HFF-Myc (cell line): ENCODE data around the gene PSMF1.

ENCODE experiments used
- DNase-seq: peaks from one replicate; pipeline ENCODE4 v3.0.0-alpha.2; 2011; ENCODE audit warnings: low read depth; ENCODE audit errors: extremely low read depth
- H3K4me3 ChIP-seq: replicated peaks from 2 replicates; pipeline ENCODE4 v1.5.1; 2011; ENCODE audit warnings: low read depth, mild to moderate bottlenecking, control low read depth, low read length
- TF ChIP-seq, protein P1 (sequence below): IDR thresholded peaks from 2 replicates; pipeline ENCODE4 v1.5.1; 2012; ENCODE audit warnings: mild to moderate bottlenecking, low read depth, low read length, control low read depth; ENCODE audit errors: missing control alignments

Gene PSMF1

DNA sequence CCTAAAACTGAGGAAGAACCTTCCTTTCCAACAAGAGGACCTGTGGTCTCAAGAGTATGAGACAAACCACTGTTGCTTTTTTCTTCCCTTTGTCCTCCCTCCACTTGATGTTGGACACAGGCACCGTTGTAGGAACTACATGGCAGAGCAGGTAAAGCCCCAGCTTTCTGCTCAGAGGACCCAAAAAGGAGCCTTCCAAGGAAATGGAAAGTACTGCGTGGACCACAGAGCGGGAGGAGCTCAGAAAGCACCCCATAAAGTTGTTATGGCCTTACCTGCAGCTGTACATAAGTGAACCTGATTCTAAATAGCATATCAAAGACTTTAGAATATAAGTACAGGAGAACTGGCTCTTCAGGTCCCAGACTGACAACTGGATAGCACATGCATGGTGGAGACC is 36.9 kb downstream of the PSMF1 start:
- TF ChIP-seq, protein P1, sequence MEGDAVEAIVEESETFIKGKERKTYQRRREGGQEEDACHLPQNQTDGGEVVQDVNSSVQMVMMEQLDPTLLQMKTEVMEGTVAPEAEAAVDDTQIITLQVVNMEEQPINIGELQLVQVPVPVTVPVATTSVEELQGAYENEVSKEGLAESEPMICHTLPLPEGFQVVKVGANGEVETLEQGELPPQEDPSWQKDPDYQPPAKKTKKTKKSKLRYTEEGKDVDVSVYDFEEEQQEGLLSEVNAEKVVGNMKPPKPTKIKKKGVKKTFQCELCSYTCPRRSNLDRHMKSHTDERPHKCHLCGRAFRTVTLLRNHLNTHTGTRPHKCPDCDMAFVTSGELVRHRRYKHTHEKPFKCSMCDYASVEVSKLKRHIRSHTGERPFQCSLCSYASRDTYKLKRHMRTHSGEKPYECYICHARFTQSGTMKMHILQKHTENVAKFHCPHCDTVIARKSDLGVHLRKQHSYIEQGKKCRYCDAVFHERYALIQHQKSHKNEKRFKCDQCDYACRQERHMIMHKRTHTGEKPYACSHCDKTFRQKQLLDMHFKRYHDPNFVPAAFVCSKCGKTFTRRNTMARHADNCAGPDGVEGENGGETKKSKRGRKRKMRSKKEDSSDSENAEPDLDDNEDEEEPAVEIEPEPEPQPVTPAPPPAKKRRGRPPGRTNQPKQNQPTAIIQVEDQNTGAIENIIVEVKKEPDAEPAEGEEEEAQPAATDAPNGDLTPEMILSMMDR, result no peak
- DNase-seq, result no peak
- H3K4me3 ChIP-seq, result no peak overlapping the region

DNA sequence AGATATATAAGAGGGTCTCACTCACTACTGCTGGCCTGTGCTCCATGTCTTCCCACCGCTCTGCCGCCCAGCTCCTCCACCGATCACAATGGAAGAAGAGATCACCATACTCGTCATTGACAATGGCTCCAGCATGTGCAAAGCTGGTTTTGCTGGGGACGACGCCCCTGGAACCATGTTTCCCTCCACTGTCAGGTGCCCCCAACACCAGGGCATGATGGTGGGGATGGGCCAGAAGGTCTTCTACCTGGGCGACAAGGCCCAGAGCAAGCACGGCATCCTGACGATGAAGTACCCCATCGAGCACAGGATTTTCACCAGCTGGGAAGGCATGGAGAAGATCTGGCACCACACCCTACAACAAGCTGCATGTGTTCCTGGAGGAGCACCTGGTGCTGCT is 42.1 kb downstream of the PSMF1 start:
- TF ChIP-seq, protein P1, result no peak
- DNase-seq, result no peak
- no peak overlapping the region for H3K4me3 ChIP-seq

DNA sequence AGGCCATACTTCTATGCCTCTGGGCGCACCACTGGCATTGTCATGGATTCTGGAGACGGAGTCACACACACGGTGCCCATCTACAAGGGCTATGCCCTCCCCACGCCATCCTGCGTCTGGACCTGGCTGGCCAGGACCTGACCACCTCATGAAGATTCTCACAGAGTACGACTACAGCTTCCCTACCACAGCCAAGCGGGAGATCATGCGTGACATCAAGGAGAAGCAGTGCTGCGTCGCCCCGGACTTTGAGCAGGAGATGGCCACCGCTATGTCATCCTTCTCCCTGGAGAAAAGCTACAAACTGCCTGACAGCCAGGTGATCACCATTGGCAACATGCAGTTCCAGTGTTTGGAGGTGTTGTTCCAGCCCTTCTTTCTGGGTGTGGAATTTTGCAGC is 42.6 kb downstream of the PSMF1 start:
- DNase-seq, result no peak
- TF ChIP-seq, protein P1, result no peak
- no peak overlapping the region for H3K4me3 ChIP-seq

- DNase-seq, result no peak
- TF ChIP-seq, protein P1, result no peak
- H3K4me3 ChIP-seq, result no peak overlapping the region
These were observed 44.7 kb downstream of the PSMF1 start for GRCh38 chr20:1163105-1163504.

GRCh38 chr20:1163653-1164052 is 45.3 kb downstream of the PSMF1 start:
- DNase-seq, result no peak
- no peak overlapping the region for H3K4me3 ChIP-seq
- TF ChIP-seq, protein P1, result no peak

- no peak for DNase-seq
- TF ChIP-seq, protein P1, result no peak
- H3K4me3 ChIP-seq, result no peak overlapping the region
These were observed 46.5 kb downstream of the PSMF1 start for GRCh38 chr20:1164871-1165270.

GRCh38 chr20:1165521-1165920 is 47.1 kb downstream of the PSMF1 start:
- DNase-seq, result no peak
- H3K4me3 ChIP-seq, result no peak overlapping the region
- TF ChIP-seq, protein P1, result no peak
